AG20443 (cell line): ENCODE results near the gene RELB.
A peak's percentile ranks its signal among the peaks of the same experiment; 100 is the strongest.

ENCODE experiments used
- DNase-seq: peaks from one replicate; pipeline ENCODE4 v3.0.0; 2012; ENCODE audit warnings: low spot score, mixed read lengths

The RELB gene

DNA sequence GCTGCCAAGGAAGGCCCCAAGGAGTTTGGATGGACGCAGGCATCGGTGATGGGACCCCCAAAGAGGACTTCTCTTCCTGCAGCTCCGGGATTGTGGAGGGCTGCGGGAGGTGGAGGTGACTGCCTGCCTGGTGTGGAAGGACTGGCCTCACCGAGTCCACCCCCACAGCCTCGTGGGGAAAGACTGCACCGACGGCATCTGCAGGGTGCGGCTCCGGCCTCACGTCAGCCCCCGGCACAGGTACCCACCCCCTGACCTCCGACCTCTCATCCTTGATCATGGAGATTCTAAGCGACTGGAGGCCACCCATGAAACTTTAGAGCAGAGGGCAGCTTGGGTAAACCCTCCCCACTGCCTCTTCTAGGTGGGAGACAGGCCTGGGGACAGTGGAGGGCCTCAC is 20.7 kb downstream of the RELB start:
- DNase-seq: no peak

DNA sequence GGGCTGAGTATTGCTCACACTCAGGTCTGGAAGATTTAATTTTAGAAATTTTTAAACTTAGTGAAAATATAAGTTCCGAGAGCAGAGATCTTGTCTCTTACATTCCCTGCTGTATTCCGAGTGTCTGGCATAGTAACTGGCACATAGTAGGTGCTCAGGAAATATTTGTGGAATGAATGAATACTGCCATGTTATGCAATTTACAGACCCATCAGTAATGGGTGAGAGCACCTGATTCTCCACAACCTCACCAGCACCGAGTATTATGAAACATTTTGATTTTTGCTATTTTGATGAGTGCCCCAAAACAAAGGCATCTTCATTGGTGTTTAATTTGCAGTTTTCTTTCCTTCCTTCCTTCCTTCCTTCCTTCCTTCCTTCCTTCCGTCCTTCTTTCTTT is 21.8 kb downstream of the RELB start:
- no peak for DNase-seq

DNA sequence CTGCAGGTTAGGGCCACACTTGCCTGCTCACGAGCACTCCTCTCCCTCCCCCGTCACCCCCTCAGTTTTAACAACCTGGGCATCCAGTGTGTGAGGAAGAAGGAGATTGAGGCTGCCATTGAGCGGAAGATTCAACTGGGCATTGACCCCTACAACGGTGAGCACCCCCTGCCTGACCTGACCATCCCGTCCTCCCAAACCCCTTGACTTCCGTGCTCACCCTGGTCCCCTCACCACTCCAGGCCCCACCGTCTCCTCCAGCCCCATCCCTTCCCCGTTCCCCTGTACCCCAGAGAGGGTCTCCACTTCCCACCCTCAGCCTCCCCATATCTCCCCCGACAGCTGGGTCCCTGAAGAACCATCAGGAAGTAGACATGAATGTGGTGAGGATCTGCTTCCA is 24.0 kb downstream of the RELB start:
- no peak for DNase-seq

DNA sequence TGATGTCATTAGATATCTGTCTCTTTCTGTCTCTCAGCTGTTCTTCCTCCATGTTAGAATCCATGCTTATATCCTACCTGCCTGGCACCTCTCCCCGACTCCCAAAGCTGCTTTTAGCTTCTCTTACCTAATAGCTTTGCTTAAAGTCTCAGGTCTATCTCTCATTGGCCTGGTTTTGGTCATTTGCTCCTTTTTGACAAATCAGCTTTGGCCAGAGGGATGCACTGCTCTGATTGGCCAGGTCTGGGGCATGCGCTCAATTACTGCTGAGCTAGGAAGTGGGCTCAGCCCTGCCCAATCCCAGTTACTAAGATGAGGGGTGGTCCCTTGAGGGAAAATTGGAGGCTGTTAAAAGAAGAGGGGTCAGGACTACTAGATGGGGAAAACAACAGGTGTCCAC is 26.1 kb downstream of the RELB start:
- no peak for DNase-seq

DNA sequence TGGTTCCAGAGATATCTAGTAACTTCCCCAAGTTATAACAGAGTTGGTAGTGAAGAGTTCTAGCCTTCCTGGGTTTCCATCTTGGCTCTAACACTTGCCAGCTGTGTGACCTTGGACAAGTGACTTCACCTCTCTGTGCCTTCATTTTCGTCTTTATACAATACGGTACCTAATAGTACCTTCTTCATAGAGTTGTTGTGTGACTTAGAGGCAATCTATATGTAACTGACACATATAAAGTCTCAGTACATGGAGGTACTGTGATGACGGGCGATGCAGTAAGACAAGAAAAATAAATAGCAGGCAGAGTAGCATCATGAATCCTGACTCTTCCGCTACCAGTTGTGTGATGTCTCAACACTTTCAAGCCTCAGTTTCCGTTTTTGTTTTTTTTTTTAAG is 29.6 kb downstream of the RELB start:
- DNase-seq: no peak

DNA sequence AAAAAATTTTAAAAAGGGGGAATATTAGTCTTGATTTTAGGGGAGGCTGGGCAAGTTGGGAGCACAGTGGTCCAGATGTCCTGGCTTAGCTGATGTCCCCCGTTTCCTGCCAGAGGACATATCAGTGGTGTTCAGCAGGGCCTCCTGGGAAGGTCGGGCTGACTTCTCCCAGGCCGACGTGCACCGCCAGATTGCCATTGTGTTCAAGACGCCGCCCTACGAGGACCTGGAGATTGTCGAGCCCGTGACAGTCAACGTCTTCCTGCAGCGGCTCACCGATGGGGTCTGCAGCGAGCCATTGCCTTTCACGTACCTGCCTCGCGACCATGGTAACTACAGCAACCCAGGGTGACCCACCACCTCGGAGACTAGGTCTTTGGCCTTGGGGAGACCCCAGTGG is 31.2 kb downstream of the RELB start:
- DNase-seq: no peak

DNA sequence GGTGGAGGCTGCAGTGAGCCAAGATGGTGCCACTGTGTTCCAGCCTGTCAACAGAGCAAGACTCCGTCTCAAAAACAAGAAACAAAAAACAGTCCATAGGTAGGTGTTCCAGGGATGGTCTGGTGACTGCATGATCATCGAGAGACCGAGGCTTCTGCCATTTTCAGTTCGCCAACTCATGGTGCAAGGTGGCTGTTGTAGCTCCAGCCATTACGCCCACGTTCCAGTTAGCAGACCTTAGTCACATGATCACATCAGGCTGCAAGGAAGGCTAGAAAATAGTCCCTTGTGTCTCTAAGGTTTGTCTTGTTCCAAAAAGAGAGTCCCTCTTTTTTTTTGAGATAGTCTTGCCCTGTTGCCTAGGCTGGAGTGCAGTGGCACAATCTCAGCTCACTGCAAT is 34.5 kb downstream of the RELB start:
- DNase-seq: no peak

DNA sequence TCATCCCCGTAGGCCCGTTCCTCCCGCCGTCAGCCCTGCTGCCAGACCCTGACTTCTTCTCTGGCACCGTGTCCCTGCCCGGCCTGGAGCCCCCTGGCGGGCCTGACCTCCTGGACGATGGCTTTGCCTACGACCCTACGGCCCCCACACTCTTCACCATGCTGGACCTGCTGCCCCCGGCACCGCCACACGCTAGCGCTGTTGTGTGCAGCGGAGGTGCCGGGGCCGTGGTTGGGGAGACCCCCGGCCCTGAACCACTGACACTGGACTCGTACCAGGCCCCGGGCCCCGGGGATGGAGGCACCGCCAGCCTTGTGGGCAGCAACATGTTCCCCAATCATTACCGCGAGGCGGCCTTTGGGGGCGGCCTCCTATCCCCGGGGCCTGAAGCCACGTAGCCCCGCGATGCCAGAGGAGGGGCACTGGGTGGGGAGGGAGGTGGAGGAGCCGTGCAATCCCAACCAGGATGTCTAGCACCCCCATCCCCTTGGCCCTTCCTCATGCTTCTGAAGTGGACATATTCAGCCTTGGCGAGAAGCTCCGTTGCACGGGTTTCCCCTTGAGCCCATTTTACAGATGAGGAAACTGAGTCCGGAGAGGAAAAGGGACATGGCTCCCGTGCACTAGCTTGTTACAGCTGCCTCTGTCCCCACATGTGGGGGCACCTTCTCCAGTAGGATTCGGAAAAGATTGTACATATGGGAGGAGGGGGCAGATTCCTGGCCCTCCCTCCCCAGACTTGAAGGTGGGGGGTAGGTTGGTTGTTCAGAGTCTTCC is 36.3 kb downstream of the RELB start:
- no peak for DNase-seq

DNA sequence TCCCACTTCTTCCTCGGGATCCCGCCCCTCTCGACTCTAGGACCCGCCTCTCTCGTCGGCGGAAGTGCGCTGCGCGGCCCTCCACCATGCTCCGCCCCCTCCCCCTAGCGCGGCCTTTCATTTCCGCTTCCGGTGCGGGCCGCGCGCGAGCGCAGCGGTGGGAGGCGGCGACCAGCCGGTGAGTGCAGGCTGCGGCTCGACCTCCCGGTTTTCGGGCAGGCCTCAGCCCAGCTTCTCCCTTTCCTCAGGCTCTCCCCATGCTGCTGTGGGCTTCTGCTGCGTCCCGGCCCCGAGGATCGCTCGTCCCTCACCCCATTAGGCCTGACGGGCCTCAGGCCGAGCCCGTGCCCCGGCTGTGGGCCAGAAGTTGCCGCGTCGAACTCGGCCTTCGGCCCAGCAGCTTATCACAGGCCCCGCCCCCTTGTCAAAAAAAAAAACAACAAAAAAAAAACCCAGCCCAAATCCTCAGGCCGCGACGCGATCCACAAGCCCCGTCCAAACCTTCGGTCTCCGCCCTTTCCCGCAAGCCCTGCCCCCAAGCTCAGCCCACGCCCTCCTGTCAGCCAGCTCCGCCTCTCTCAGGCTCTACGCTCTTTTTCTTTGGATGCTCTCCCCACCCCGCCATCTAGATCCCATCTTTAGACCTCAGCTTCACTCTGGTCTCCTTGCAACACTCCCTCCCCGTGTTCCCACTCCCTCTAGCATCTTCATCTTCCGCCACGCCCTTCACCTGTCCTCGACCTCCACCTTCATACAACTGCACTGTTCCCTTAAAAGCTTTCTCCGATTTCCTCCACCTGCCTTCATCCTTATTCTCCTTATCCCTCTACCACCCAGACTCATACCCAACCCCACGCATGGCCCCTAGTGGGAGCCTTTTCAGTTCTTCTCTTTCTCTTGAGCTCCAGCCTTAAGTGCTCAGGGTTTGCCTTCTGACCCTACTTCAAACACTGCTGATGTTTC is 37.9 kb downstream of the RELB start, which contains the start of gene CLASRP:
Gene CLASRP (plus strand): TSS at position 115 of the 963 bp plus-strand sequence. CDS start 1,168 bp downstream, outside the sequence.
- peak; percentile 97 for DNase-seq

DNA sequence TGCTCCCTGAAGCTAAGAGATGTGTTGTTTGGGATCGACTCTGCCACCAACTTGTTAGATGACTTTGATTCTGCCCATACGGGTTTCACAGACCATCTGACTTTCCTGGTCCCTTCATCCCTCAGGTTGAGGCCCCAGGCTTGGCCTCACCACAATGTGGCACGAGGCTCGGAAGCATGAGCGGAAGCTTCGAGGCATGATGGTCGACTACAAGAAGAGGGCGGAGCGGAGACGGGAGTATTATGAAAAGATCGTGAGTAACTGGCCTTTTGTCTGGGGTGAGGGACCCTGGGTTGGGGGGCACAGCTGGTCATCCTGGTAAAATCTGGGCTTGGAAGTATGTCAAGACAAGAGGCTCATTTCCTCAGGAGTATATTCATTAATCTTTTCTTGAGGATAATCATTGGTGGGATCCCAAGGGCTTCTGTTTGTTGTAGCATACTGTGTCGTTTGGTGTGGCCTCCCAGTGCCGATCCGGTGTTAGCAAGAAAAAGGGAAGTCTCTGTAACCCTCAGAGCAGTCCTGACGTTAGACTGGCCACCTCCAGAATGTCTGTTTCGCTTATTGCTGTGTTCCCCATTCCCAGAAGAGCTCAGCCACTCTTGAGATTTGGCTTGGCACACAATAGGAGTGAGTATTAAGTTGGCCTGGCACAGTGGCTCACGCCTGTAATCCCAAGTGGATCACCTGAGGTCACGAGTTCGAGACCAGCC is 39.0 kb downstream of the RELB start:
- DNase-seq: no peak

DNA sequence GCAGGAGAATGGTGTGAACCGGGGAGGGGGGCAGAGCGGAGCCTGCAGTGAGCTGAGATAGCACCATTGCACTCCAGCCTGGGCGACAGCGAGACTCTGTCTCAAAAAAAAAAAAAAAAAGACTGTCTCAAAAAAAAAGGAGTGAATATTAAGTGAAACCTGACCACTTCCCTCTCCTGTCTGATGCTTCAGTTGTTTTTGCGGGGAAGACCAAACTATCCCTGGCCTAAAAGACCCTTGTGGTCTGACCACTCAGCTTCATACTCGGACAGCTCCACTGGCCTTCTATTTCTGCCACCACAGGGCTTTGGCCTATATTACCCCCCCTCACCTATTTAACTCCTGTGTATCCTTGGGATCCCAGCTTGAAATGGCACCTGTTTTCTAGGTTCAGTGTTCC is 39.9 kb downstream of the RELB start:
- no peak for DNase-seq

DNA sequence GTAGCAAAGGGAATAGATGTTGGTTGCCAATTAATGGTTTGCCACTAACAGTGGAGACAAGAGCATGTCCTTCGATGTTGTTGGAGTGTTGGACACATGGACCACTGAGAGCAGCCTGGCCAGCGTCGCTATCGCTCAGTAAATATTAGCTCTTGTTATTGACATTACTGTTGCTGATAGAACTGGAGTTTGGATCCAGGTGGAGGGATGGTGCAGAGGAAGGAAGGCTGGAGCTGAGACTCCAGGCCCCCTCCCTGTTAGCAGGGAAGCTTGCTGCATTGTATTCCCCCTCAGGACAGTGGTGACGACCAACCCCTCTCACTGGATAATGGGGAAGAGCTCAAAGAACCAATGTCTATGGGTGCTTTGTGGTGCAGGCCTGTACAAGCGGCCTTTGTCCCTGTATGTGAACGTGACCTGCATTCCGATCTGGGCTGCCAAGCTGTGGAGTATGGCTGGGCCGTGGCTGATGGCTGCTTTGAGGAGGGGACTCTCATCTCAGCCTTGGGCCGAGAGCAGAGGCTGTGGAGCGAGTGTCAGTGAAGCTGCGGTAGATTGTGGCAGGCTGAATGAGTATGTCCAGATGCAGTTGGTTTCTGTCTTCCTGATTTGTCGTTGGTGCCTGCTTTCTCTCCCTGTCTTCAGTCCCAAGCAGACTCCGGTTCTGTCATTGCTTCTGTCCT is 44.5 kb downstream of the RELB start:
- DNase-seq: no peak

DNA sequence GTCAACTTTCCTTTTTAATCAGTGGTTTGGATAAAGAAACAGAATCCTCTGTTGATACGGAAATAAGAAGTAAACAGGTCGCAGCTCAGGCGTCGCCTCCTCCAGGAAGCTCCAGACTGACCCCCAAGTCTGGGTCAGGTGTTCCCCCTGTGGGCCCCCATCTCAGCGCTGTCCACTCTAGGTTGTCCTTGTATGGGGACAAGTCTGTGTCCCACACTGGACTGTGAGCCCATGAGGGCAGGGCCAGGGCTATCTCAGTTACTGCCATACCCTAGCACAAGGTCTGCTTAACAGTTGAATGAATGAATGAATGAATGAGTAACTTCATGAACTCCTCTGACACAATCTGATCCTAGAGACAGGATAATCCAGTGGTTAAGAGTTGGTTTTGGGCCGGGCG is 45.1 kb downstream of the RELB start:
- DNase-seq: no peak

DNA sequence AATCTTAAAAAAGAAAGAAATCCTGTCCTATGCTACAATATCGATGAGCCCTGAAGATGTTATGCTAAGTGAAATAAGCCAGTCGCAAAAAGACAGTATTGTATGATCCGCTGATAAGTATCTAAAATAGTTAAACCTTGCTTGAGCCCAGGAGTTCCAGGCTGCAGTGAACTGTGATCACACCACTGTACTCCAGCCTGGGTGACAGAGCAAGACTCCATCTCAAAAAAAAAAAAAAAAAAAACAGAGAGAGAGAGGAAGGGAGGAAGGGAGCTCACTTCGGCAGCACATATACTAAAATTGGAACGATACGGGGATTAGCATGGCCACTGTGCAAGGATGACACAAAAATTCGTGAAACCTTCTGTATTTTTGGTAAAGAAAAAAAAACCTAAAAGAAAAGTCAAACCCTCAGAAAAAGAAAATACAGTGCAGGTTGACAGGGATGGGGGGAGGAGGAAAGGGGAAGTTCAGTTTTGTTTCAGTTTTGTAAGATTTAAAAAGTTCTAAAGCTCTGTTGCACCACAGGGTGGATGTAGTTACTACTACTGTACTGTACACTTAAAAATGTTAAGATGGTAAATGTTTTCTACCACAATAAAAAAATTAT is 46.0 kb downstream of the RELB start:
- no peak for DNase-seq

DNA sequence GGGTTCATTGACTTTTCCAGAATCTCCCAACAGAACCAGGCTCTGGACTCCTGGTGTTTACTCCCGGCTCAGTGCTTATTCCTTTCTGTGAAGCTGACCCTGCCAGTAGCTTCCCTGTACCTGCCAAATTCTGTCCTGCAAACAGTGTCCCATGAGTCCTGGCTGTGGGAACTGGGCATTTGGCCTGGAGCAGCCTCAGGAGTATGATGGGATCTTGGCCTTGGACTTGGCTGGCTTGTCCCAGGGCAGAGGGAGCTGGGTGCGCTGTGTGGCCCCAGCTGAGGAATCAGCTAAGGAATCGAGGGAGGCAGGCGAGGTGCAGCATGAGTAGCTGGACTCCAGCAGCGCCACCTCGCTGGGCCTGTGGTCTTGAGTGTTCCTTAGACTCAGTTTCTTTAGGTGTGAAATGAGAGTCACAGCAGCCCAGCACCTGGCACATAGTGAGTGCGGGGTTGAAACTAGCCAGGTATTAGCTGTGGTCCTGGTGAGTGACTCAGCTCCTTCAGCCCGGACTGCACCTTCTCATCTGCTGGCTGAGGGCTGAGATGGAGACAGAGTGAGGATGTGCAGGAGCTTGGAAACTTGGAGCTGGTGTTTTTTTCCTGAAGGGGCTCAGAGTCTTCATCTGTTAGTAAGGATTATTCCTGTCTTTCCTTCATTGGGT is 47.9 kb downstream of the RELB start:
- no peak for DNase-seq

DNA sequence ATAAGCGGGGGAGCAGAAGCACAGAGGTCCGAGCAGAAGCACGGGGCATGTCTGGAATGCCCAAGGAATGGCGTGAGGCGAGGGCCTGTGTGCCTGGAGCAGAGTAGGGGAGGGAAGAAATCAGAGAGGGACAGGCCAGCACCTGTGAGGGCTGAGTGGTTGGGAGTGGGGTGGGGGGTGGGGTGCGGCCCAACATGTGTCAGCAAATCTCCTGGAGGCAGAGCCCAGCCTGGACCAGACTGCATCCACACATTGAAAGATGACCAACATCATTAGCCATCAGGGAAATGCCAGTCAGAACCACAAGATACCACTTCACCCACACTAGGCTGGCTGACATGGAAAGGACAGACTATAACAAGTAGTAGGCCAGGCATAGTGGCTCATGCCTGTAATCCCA is 48.8 kb downstream of the RELB start:
- no peak for DNase-seq

DNA sequence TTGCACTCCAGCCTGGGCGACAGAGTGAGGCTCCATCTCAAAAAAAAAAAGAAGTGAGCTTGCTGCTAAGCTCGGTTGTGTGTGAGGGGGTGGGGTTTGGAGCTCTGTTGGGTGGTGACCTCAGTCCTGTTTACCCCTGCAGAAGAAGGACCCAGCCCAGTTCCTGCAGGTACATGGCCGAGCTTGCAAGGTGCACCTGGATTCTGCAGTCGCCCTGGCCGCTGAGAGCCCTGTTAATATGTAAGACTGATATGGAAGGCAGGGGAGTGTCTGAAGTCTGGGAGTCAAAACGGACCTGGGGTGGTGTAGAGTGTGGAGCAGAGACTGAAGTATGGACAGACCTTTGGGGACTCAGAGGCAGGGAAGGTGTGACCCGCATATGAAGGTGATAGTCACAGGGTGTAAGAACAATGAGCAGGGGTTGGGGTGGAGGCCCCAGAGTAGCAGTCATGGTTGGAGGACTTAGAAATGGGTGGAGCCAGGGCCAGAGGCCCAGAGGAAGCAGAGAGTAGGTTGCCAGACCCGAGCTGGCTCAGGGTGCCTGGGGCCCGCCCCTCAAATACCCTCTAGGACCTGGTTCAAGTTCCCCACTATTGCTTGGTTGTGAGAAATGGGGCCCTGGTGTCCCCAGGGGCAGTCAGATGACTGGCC is 50.8 kb downstream of the RELB start:
- no peak for DNase-seq

DNA sequence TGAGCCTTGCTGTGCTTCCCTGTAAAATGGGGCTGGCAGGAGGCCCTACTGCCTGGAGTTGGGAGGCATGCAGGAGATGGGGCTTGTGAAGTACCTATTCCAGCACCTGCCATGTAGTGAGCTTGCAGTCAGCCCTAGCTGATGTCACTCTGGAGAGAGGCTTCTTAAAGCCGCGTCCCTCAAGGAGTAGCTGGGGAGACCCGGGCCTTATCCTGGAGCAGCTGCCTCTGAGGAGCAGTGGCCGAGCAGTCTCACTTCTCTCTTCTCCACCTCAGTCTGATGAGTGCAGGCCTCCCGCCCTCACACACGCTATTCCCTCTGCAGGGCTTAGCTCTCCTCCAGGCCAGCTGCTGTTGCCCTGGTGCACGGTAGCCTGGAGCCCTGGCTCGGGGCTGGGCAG is 55.6 kb downstream of the RELB start:
- no peak for DNase-seq

DNA sequence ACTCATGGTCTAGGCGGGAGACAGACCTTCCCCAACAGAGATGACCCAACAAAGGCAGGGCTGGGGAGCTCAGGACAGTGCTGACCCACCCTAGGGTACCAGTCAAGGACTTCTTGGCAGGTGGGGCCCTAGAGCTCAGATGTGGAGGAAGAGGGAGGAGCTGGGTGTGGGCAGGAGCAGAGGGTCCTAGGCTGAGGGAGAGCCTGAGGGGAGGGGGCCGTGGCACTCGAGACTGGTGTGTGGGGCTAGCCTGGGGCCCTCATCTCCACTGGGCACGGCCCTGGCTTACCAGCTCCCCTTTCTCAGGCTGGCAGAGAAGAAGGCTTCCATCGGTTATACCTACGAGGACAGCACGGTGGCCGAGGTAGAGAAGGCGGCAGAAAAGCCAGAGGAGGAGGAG is 56.2 kb downstream of the RELB start:
- DNase-seq: no peak

DNA sequence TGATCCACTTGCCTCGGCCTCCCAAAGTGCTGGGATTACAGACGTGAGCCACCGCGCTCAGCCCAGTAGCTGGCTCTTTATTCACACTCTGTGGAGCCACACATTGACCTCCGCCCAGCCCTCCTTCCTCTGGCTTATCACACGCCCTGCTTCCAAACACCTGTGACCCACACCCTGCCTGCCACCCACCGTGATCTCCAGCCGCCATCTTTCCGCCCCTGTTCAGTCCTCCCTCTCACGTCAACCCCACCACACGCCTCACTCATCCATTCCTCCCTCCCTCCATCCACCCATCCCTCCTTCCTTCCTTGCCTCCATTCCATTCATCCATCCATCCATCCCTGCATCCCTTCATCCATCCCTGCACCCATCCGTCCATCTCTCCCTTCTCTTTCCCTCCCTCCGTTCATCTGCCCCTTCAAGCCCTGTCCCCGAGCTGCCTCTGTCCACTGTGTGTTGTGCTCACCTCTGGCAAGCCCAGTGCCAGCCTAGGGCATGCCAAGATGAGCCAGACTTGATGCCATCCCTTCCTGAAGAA is 57.4 kb downstream of the RELB start:
- no peak for DNase-seq
